Astrocyte of the spinal cord (primary cell): ENCODE results near the gene PTGFR.

ENCODE experiments used
- DNase-seq: peaks from one replicate; pipeline ENCODE4 v3.0.0; 2011; ENCODE audit warnings: low read depth, low spot score
- H3K4me3 ChIP-seq: 2 replicates; pipeline ENCODE4 v1.5.1; 2011; ENCODE audit warnings: low read depth, mild to moderate bottlenecking, low read length, moderate library complexity
- in situ Hi-C: cut with HindIII; loops from 2 replicates; pipeline ENCODE4 v1.10.0; 2017; ENCODE audit warnings: low sequenced_read_pairs
- TF ChIP-seq, protein P1 (sequence below): IDR thresholded peaks from 2 replicates; pipeline ENCODE4 v1.5.1; 2012; ENCODE audit warnings: low read depth, mild to moderate bottlenecking, low read length, inconsistent platforms

Gene PTGFR

DNA sequence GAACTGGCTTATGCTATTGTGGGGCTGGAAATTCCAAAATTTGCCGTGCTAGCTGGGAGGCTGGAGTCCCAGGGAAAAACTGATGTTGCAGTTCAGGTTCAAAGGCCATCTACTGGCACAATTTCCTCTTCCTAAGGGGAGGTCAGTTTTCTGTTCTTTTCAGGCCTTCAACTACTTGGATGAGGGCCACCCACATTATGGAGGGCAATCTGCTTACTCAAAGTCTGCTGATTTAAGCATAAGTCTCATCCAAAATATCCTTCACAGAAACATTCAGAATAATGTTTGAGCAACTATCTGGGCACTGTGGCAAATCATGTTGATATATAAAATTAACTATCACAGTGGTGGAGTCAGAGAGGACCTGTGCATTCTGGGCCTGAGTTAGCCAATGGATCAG lies 21.2 kb upstream of the PTGFR start:
- in situ Hi-C loops, result no loop called here
- no peak for DNase-seq

DNA sequence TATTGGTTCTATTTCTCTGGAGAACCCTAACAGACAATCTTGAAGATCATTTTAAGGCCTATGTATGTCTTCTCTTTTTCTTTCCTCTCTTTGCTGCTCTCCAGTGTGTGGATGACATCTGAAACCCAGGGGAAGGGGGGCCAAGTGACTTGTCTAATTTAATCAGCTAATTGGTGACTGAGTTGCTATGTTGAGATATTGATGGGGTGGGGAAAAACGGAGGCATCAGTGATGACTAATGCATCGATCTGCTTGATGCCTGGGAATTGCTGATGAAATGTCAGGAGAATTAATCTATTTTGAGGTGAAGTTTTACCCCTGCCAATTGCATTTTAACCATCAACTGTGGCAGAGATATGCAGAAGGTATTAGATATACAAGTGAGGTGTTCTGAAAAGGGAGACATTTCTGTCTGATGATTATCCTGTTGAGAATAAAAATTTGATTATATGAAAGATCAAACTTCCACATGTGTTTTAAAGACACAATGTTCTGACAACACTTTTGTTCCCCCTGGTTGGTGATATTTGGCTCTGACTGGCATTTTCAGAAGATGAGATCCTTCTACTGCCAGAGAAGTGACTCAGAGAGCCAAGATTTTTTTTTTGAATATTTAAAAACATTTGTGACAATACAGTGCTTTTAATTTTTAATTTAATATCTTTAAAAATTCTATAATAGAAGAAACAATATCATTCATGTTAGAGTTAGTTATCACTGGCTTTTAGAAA lies 18.7 kb upstream of the PTGFR start:
- TF ChIP-seq, protein P1, sequence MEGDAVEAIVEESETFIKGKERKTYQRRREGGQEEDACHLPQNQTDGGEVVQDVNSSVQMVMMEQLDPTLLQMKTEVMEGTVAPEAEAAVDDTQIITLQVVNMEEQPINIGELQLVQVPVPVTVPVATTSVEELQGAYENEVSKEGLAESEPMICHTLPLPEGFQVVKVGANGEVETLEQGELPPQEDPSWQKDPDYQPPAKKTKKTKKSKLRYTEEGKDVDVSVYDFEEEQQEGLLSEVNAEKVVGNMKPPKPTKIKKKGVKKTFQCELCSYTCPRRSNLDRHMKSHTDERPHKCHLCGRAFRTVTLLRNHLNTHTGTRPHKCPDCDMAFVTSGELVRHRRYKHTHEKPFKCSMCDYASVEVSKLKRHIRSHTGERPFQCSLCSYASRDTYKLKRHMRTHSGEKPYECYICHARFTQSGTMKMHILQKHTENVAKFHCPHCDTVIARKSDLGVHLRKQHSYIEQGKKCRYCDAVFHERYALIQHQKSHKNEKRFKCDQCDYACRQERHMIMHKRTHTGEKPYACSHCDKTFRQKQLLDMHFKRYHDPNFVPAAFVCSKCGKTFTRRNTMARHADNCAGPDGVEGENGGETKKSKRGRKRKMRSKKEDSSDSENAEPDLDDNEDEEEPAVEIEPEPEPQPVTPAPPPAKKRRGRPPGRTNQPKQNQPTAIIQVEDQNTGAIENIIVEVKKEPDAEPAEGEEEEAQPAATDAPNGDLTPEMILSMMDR, result no peak
- no peak overlapping the region for H3K4me3 ChIP-seq
- in situ Hi-C loops, result no loop called here
- DNase-seq, result no peak

More for the DNA sequence above, 21.2 kb upstream of the PTGFR start:
- no peak overlapping the region for H3K4me3 ChIP-seq
- TF ChIP-seq, protein P1, result no peak

DNA sequence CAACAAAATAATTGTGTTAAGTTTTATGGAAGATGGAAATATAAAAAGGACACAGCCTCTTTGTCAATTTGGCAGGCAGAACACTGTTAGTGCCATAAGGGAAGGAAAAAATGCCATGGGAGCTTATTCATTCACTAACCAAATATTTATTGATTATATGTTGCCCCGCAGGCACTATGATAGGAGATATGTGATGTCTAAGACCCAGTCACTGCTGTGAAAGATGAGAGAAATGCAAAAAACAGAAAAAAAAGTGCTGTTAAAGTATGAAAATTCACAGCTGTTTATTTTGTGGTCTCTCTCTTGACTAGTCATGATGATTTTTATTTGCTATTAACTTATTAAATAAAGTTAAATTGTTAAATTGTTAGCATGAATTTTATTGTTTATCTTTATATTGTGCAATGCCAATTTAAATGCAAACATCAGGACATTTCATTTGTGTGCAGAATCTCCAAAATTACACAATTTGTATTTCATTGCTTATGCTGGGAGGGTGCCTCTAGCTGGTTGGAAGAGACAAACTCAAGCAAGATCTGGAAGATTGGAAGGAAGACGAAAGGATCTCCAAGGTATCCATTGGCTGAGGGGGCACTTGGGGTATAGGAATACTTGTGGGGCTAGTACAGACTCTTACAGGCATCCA lies 17.8 kb upstream of the PTGFR start:
- H3K4me3 ChIP-seq, result no peak overlapping the region
- DNase-seq, result no peak
- in situ Hi-C loops, result no loop called here
- TF ChIP-seq, protein P1, result no peak

DNA sequence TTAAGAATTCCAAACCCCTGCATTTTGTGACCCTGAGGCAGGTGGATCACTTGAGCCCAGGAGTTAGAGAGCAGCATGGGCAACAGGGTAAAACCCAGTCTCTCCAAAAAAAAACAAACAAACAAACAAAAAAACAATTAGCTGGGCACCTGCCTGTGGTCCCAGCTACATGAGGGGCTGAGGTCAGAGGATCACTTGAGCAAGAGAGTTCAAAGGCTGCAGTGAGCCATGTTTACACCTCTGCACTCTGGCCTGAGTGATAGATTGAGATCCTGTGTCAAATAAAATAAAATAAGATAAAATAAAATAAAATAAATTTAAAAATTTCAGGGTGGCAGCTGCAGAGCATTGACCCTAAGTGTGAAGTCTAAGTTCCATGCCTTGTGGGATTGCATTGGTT lies 16.7 kb upstream of the PTGFR start:
- in situ Hi-C loops, result no loop called here
- H3K4me3 ChIP-seq, result no peak overlapping the region
- DNase-seq, result no peak
- TF ChIP-seq, protein P1, result no peak

DNA sequence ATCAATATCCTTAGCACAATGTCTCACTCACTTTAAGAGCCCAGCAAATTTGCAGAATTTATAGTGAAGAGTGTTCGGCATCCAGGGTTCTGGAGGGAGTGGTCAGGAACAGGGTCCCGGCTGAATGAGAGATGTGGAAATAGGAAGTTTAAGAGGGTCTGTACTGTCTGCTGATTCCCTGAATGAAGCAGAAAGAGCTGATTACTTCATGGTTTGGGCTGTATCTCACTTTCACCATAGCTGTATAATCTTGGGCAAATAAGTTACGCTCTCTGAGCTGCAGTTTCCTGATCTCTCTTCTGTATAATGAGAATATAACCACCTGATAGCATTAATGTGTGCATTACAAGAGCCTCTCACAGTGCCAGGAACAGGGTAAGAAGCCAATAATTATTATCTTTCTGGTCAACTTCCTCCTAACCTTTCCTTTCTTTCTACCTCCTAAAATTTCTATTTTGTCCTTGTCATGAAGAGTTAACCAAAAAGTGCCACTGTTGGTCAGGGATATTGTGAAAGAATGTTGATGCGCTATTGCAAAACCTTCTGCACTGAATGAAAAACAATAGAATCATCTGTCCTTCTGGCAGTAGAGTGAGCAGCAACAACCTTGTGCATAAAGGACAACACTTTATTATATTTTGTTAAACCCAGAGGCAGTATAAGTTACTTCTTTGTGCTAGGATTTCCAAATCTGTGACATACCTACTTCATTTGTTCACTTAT lies 14.7 kb upstream of the PTGFR start:
- no peak for DNase-seq
- no peak overlapping the region for H3K4me3 ChIP-seq
- TF ChIP-seq, protein P1, result no peak
- in situ Hi-C loops, result no loop called here

DNA sequence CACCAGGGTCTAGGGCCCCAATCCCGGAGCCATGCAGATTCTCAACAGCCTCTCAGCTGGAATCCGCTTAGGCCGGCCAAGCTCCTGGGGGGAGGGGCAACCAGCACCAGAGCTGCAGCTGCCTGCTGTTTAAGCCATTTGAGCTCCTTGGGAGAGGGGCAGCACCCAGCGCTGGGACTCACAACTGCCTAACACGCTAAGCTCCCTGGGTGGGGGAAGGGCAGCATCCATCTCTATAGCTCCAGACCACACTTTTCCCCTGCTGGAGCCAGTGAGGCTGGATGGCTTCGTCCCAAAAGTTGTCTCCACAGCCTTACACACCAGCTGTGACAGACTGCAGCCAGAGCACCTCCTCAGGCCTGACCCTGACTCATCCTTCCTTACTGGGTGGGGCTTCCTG lies 6.9 kb upstream of the PTGFR start:
- DNase-seq, result no peak
- no peak overlapping the region for H3K4me3 ChIP-seq
- TF ChIP-seq, protein P1, result no peak
- in situ Hi-C loops, result no loop called here
